Esophagus (tissue), 2 donors: Measurements from ENCODE around the gene MPHOSPH6. TPM values are rescaled to one million over a fixed set of nuclear protein-coding genes. Genes with fewer than 3 reads are reported as not detected.

Experiments used
- H3K27ac ChIP-seq, 2 donors: one replicate each; pipeline ENCODE4 v1.5.1; 2013; ENCODE audit warnings: low read depth in 2 of 2, mild to moderate bottlenecking in 2 of 2, inconsistent platforms in 1 of 2, low read length in 1 of 2, moderate library complexity in 1 of 2
- H3K27me3 ChIP-seq, 2 donors: one replicate each; pipeline ENCODE4 v1.6.1; 2013; ENCODE audit warnings: low read length in 2 of 2, control low read depth in 1 of 2, mild to moderate bottlenecking in 1 of 2; ENCODE audit not compliant: insufficient read depth in 2 of 2, control insufficient read depth in 1 of 2
- H3K36me3 ChIP-seq, 2 donors: one replicate each; pipeline ENCODE4 v1.6.1; 2013; ENCODE audit warnings: low read length in 1 of 2; ENCODE audit not compliant: control insufficient read depth in 2 of 2, insufficient read depth in 2 of 2
- H3K4me1 ChIP-seq, 2 donors: one replicate each; pipeline ENCODE4 v1.6.1; 2013; ENCODE audit warnings: low read length in 1 of 2; ENCODE audit not compliant: control insufficient read depth in 2 of 2, insufficient read depth in 2 of 2
- H3K4me3 ChIP-seq, 2 donors: one replicate each; pipeline ENCODE4 v1.5.1; 2013; ENCODE audit warnings: low read length in 2 of 2, mild to moderate bottlenecking in 2 of 2, low read depth in 1 of 2, moderate library complexity in 1 of 2
- H3K9me3 ChIP-seq, 2 donors: one replicate each; pipeline ENCODE4 v1.6.1; 2013; ENCODE audit warnings: mild to moderate bottlenecking in 2 of 2, low read depth in 1 of 2, low read length in 1 of 2, moderate library complexity in 1 of 2; ENCODE audit not compliant: control insufficient read depth in 2 of 2, insufficient read depth in 1 of 2
- WGBS, 2 donors: extraction: QIAGEN DNeasy Blood & Tissue Kit; methylation state at CpG; one replicate each; pipeline ENCODE4 v1.1.7; 2013; 5-methylcytosine and 5-hydroxymethylcytosine counted together
- polyA plus RNA-seq, 2 donors: library from polyadenylated mRNA; stranded (reverse); fragments of 200-250 nt; gene quantifications; one replicate each; pipeline ENCODE4 v1.2.3, GENCODE V29; 2013
- donor health status: healthy with polysubstance abuse.
- donor health status: Bipolar disorder and iron deficiency.

The MPHOSPH6 gene
- polyA plus RNA-seq, 2 donors = 21.8 to 41.6 TPM

- H3K4me3 ChIP-seq = no peak overlapping the region
- no peaks in the 10 kb centered on the region for H3K4me1 ChIP-seq
- WGBS, 2 donors = 89 to 95% methylated on average over 4 of the region's 4 CpGs
- no peak overlapping the region for H3K27ac ChIP-seq
- H3K9me3 ChIP-seq = no peaks in the 10 kb centered on the region
- H3K36me3 ChIP-seq = no peaks in the 10 kb centered on the region
- H3K27me3 ChIP-seq = peaks cover 0 to 2% of the 10 kb centered on the region in 2 donors
Observed at GRCh38 chr16:82177555-82177954, 7.5 kb upstream of the MPHOSPH6 start.

- peaks cover 0 to 2% of the 10 kb centered on the region in 2 donors for H3K27me3 ChIP-seq
- 79 to 85% methylated on average over 3 of the region's 3 CpGs for WGBS, 2 donors
- H3K27ac ChIP-seq = no peak overlapping the region
Observed at GRCh38 chr16:82176204-82176603, 6.2 kb upstream of the MPHOSPH6 start.

GRCh38 chr16:82175627-82176026, 5.6 kb upstream of the MPHOSPH6 start:
- H3K27me3 ChIP-seq = peaks cover 0 to 2% of the 10 kb centered on the region in 2 donors

More at GRCh38 chr16:82176204-82176603, 6.2 kb upstream of the MPHOSPH6 start:
- Histone ChIP-seq H3K4me3 (no peak overlapping the region), H3K9me3 (no peaks in the 10 kb centered on the region), H3K4me1 (no peaks in the 10 kb centered on the region), H3K36me3 (no peaks in the 10 kb centered on the region)

GRCh38 chr16:82167670-82168069, 2.4 kb downstream of the MPHOSPH6 start:
- peaks cover 0 to 4% of the 10 kb centered on the region in 2 donors for H3K36me3 ChIP-seq
- no peaks in the 10 kb centered on the region for H3K9me3 ChIP-seq
- H3K4me3 ChIP-seq = no peak overlapping the region
- H3K27ac ChIP-seq = no peak overlapping the region
- H3K4me1 ChIP-seq = peaks cover 0 to 11% of the 10 kb centered on the region in 2 donors
- WGBS, 2 donors = 96 to 99% methylated on average over 5 of the region's 5 CpGs
- H3K27me3 ChIP-seq = no peaks in the 10 kb centered on the region

More at GRCh38 chr16:82175627-82176026, 5.6 kb upstream of the MPHOSPH6 start:
- Histone ChIP-seq H3K9me3 (no peaks in the 10 kb centered on the region), H3K4me3 (no peak overlapping the region), H3K27ac (no peak overlapping the region), H3K36me3 (no peaks in the 10 kb centered on the region), H3K4me1 (peaks cover 0 to under 1% of the 10 kb centered on the region in 2 donors)
- 57 to 64% methylated on average over 4 of the region's 4 CpGs for WGBS, 2 donors

GRCh38 chr16:82160226-82160625, 9.8 kb downstream of the MPHOSPH6 start:
- Histone ChIP-seq H3K9me3 (no peaks in the 10 kb centered on the region), H3K27ac (no peak overlapping the region), H3K36me3 (peaks cover 7 to 9% of the 10 kb centered on the region in 2 donors), H3K27me3 (no peaks in the 10 kb centered on the region), H3K4me3 (no peak overlapping the region), H3K4me1 (no peaks in the 10 kb centered on the region)
- WGBS, 2 donors = 78 to 84% methylated on average over 6 of the region's 6 CpGs

GRCh38 chr16:82157836-82158235, 12.2 kb downstream of the MPHOSPH6 start:
- Histone ChIP-seq H3K36me3 (peaks cover 4 to 9% of the 10 kb centered on the region in 2 donors), H3K4me1 (no peaks in the 10 kb centered on the region), H3K27me3 (no peaks in the 10 kb centered on the region), H3K9me3 (no peaks in the 10 kb centered on the region), H3K27ac (peak overlapping the region; percentile 35 to 57), H3K4me3 (no peak overlapping the region)
- 81 to 85% methylated on average over 5 of the region's 5 CpGs for WGBS, 2 donors

- 60% methylated on average over 2 of the region's 2 CpGs for WGBS, 2 donors
- no peaks in the 10 kb centered on the region for H3K9me3 ChIP-seq
- H3K4me1 ChIP-seq = no peaks in the 10 kb centered on the region
- H3K27me3 ChIP-seq = no peaks in the 10 kb centered on the region
- H3K4me3 ChIP-seq = no peak overlapping the region
- H3K27ac ChIP-seq = peak overlapping the region; percentile 35 to 57
- H3K36me3 ChIP-seq = peaks cover 4 to 9% of the 10 kb centered on the region in 2 donors
Observed at GRCh38 chr16:82157534-82157812, 12.6 kb downstream of the MPHOSPH6 start.

GRCh38 chr16:82156761-82157533, 13.1 kb downstream of the MPHOSPH6 start:
- H3K4me1 ChIP-seq = no peaks in the 10 kb centered on the region
- peaks cover 4 to 5% of the 10 kb centered on the region in 2 donors for H3K36me3 ChIP-seq
- H3K27ac ChIP-seq = peak overlapping the region; percentile 15 to 35

GRCh38 chr16:82152641-82153112, 17.3 kb downstream of the MPHOSPH6 start:
- H3K9me3 ChIP-seq = no peaks in the 10 kb centered on the region
- no peaks in the 10 kb centered on the region for H3K27me3 ChIP-seq
- no peak overlapping the region for H3K4me3 ChIP-seq
- no peak overlapping the region for H3K27ac ChIP-seq
- WGBS, 2 donors = 82 to 89% methylated on average over 8 of the region's 8 CpGs
- H3K36me3 ChIP-seq = peaks cover 0 to 6% of the 10 kb centered on the region in 2 donors
- no peaks in the 10 kb centered on the region for H3K4me1 ChIP-seq

More at GRCh38 chr16:82156761-82157533, 13.1 kb downstream of the MPHOSPH6 start:
- H3K27me3 ChIP-seq = no peaks in the 10 kb centered on the region
- no peak overlapping the region for H3K4me3 ChIP-seq
- H3K9me3 ChIP-seq = no peaks in the 10 kb centered on the region
- 84 to 87% methylated on average over 14 of the region's 14 CpGs for WGBS, 2 donors

- H3K27me3 ChIP-seq = no peaks in the 10 kb centered on the region
- H3K4me1 ChIP-seq = no peaks in the 10 kb centered on the region
- WGBS, 2 donors = 93 to 100% methylated on average over 2 of the region's 2 CpGs
- H3K4me3 ChIP-seq = no peak overlapping the region
- peaks cover 0 to 8% of the 10 kb centered on the region in 2 donors for H3K36me3 ChIP-seq
- H3K9me3 ChIP-seq = no peaks in the 10 kb centered on the region
- no peak overlapping the region for H3K27ac ChIP-seq
Observed at GRCh38 chr16:82152196-82152595, 17.8 kb downstream of the MPHOSPH6 start.
